Omental fat pad (tissue), 4 donors: ENCODE measurements around the gene UTF1. TPM values are rescaled to one million over a fixed set of nuclear protein-coding genes. Genes with fewer than 3 reads are reported as not detected.
"Not testable (repeated sequence)": the region's sequence is repeated elsewhere in the genome, so short reads cannot be mapped to it uniquely, and the experiment has no call there.

ENCODE experiments used
- ATAC-seq: fragments of 150-250 bp; one replicate; pipeline ENCODE4 v1.9.1; 2016; ENCODE audit warnings: mild to moderate bottlenecking, moderate library complexity; ENCODE audit not compliant: low FRiP score
- DNase-seq: peaks from one replicate; pipeline ENCODE4 v3.0.0-alpha.2; 2019; ENCODE audit warnings: low spot score
- total RNA-seq, 4 donors: library from RNA; depleted of rRNA; stranded (reverse); fragments of >200 nt; gene quantifications; one replicate each; pipeline ENCODE4 v1.1.0, GENCODE V29; 2016
- TF ChIP-seq, protein P1 (sequence below), 3 donors: fragments of 450-650 bp; IDR thresholded peaks; one replicate each; pipeline ENCODE4 v1.5.1; 2016 to 2017; ENCODE audit warnings: antibody characterized with exemption in 3 of 3, mild to moderate bottlenecking in 3 of 3, moderate library complexity in 2 of 3

UTF1 gene
- total RNA-seq, 4 donors from 2014 or later = not detected

- ATAC-seq (no peak), DNase-seq (no peak)
- TF ChIP-seq, protein P1, sequence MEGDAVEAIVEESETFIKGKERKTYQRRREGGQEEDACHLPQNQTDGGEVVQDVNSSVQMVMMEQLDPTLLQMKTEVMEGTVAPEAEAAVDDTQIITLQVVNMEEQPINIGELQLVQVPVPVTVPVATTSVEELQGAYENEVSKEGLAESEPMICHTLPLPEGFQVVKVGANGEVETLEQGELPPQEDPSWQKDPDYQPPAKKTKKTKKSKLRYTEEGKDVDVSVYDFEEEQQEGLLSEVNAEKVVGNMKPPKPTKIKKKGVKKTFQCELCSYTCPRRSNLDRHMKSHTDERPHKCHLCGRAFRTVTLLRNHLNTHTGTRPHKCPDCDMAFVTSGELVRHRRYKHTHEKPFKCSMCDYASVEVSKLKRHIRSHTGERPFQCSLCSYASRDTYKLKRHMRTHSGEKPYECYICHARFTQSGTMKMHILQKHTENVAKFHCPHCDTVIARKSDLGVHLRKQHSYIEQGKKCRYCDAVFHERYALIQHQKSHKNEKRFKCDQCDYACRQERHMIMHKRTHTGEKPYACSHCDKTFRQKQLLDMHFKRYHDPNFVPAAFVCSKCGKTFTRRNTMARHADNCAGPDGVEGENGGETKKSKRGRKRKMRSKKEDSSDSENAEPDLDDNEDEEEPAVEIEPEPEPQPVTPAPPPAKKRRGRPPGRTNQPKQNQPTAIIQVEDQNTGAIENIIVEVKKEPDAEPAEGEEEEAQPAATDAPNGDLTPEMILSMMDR (IDR thresholded peaks at IDR 0.05) = no peak
These were observed 8.7 kb upstream of the UTF1 start for GRCh38 chr10:133221331-133221730.

DNA sequence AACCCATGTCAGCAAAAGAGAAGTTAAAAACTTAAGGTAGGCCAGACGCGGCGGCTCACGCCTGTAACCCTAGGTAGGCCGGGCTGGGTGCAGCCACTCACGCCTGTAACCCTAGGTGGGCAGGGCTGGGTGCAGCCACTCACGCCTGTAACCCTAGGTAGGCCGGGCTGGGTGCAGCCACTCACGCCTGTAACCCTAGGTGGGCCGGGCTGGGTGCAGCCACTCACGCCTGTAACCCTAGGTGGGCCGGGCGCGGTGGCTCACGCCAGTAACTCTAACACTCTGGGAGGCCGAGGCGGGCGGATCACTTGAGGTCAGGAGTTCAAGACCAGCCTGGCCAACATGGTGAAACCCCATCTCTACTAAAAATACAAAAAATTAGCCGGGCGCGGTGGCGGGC, 8.3 kb upstream of the UTF1 start:
- DNase-seq, ATAC-seq: not testable (repeated sequence)

DNA sequence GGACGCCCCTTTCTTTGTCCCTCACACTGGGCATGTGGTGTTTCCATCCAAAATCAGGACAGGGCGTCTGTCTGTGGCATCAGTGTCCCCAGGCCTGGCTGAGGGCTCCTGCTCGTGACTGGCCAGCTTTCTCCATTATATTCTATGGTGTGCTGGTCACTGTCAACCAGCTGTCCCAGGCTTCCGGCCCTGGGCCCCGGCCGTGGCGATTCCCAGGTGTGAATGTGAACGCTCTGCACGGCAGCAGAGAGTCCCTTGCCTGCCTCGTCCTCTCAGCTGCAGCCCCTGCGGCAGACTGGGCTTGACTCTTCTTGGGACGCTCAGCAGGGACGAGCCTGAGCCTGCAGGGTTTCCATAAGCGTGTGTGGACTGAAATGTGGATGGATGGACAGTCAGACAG, 5.9 kb upstream of the UTF1 start:
- DNase-seq (no peak), ATAC-seq (peak; percentile 35)
- TF ChIP-seq, protein P1 (IDR thresholded peaks at IDR 0.05) = no peak

- DNase-seq (no peak), ATAC-seq (peak; percentile 86)
- TF ChIP-seq, protein P1 (IDR thresholded peaks at IDR 0.05) = no peak
These were observed 5.2 kb upstream of the UTF1 start for GRCh38 chr10:133224756-133225372.

GRCh38 chr10:133225707-133226191, 4.3 kb upstream of the UTF1 start:
- no peak for ATAC-seq
- no peak for DNase-seq
- TF ChIP-seq, protein P1 (IDR thresholded peaks at IDR 0.05) = no peak

GRCh38 chr10:133226251-133226808, 3.7 kb upstream of the UTF1 start:
- DNase-seq (no peak), ATAC-seq (no peak)
- TF ChIP-seq, protein P1 (IDR thresholded peaks at IDR 0.05) = no peak

- TF ChIP-seq, protein P1 (IDR thresholded peaks at IDR 0.05) = no peak
- ATAC-seq (no peak), DNase-seq (no peak)
These were observed 2.8 kb upstream of the UTF1 start for GRCh38 chr10:133227256-133227655.
